Endothelial cell of umbilical vein (primary cell): ENCODE measurements around the gene UBE2E2.

Experiments
- CTCF ChIP-seq, 2 donors: IDR thresholded peaks; 1 replicate in 1 of 2; 2 replicates in 1 of 2; pipeline ENCODE4 v1.5.1; 2011; ENCODE audit warnings: low read length in 2 of 2, mild to moderate bottlenecking in 2 of 2, moderate library complexity in 2 of 2, control low read depth in 1 of 2, inconsistent platforms in 1 of 2, low read depth in 1 of 2; ENCODE audit not compliant: insufficient read depth in 1 of 2; ENCODE audit errors: extremely low read depth in 1 of 2
- EZH2 ChIP-seq: IDR thresholded peaks from 2 replicates; pipeline ENCODE4 v1.6.1; 2012; ENCODE audit warnings: borderline replicate concordance, low read depth, mild to moderate bottlenecking, moderate library complexity, low read length, inconsistent platforms; ENCODE audit not compliant: severe bottlenecking
- JUN ChIP-seq: IDR thresholded peaks from 2 replicates; pipeline ENCODE4 v1.6.1; 2011; ENCODE audit warnings: borderline replicate concordance, low read depth; ENCODE audit not compliant: insufficient read length, insufficient read depth
- MAX ChIP-seq: IDR thresholded peaks from 2 replicates; pipeline ENCODE4 v1.6.1; 2011; ENCODE audit not compliant: insufficient read depth, insufficient read length
- POLR2A ChIP-seq: IDR thresholded peaks from 2 replicates; pipeline ENCODE4 v1.6.1; 2012; ENCODE audit warnings: low read depth, mild to moderate bottlenecking, control low read depth, low read length
- POLR2AphosphoS5 ChIP-seq: IDR thresholded peaks from 2 replicates; pipeline ENCODE4 v1.6.1; 2012; ENCODE audit warnings: low read depth, mild to moderate bottlenecking, control low read depth, low read length, moderate library complexity; ENCODE audit not compliant: insufficient read depth

DNA sequence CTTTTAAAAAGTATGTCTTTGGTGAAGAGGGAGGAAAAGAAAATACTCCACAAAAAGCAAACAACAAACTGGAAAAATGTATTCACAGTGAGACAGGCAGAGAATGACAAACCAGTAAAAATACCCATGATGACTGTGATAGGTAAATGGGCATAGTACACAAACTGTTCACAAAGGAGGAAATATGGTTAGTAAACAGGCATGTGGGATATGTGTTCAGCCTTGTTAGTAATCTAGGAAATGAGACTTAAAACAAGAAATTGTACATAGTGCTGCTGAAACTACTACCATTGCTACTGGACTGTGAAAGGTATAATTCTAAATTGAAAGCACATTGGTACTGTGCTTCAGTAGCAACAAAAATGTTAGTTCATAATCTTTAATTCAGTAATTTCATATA lies 50.1 kb downstream of the UBE2E2 start:
- TF ChIP-seq JUN (no peak), CTCF (IDR thresholded peaks at IDR 0.05; ENCODE audit: extremely low read depth in 1 of 2, insufficient read depth in 1 of 2, low read depth in 1 of 2, low read length in 2 of 2) (no peak), POLR2AphosphoS5 (no peak), POLR2A (no peak), MAX (no peak), EZH2 (no peak)
